Keratinocyte (primary cell): ENCODE measurements around the gene THBS2.
A peak's percentile ranks its signal among the peaks of the same experiment; 100 is the strongest.

Experiments used
- EZH2 ChIP-seq: IDR thresholded peaks from one replicate; pipeline ENCODE4 v1.6.1; 2012; ENCODE audit warnings: inconsistent platforms, mild to moderate bottlenecking, low read length, moderate library complexity
- TF ChIP-seq, protein P1 (sequence below), 3 experiments: IDR thresholded peaks in 1 of 3; conservative IDR thresholded peaks in 1 of 3; optimal IDR thresholded peaks in 1 of 3; 2 replicates in 2 of 3; 3 replicates in 1 of 3; pipeline versions ENCODE3 to v1.5.1; 2011; ENCODE audit warnings: low read length in 3 of 3, mild to moderate bottlenecking in 3 of 3, moderate library complexity in 2 of 3, control low read depth in 1 of 3, inconsistent platforms in 1 of 3; ENCODE audit not compliant: insufficient read depth in 2 of 3; ENCODE audit errors: extremely low read depth in 1 of 3

DNA sequence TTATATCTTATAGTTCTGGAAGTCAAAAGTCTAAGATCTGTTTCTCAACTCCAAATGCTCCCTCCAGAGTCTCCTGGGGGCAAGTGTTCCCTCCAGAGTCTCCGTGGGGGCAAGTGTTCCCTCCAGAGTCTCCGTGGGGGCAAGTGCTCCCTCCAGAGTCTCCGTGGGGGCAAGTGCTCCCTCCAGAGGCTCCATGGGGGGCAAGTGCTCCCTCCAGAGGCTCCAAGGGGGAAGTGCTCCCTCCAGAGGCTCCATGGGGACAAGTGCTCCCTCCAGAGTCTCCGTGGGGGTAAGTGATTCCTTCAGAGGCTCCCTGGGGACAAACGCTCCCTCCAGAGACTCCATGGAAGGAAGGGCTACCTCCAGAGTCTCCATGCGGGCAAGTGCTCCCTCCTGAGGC, 34.0 kb upstream of the THBS2 start:
- TF ChIP-seq, protein P1, sequence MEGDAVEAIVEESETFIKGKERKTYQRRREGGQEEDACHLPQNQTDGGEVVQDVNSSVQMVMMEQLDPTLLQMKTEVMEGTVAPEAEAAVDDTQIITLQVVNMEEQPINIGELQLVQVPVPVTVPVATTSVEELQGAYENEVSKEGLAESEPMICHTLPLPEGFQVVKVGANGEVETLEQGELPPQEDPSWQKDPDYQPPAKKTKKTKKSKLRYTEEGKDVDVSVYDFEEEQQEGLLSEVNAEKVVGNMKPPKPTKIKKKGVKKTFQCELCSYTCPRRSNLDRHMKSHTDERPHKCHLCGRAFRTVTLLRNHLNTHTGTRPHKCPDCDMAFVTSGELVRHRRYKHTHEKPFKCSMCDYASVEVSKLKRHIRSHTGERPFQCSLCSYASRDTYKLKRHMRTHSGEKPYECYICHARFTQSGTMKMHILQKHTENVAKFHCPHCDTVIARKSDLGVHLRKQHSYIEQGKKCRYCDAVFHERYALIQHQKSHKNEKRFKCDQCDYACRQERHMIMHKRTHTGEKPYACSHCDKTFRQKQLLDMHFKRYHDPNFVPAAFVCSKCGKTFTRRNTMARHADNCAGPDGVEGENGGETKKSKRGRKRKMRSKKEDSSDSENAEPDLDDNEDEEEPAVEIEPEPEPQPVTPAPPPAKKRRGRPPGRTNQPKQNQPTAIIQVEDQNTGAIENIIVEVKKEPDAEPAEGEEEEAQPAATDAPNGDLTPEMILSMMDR (optimal IDR thresholded peaks at IDR 0.05 in 1 of 3, IDR thresholded peaks at IDR 0.05 in 1 of 3, conservative IDR thresholded peaks at IDR 0.05 in 1 of 3; ENCODE audit: extremely low read depth in 1 of 3, insufficient read depth in 2 of 3, low read length in 3 of 3) = peak in 2 of 3 experiments; percentile 22 to 27
- no peak for TF ChIP-seq EZH2
